ENCODE data around the gene MAGI2.

GRCh38 chr7:78487464-78487863, 966.0 kb downstream of the MAGI2 start:
- TF ChIP-seq CTCF (IDR thresholded peaks at IDR 0.05) (no peak), POLR2A (IDR thresholded peaks at IDR 0.05) (no peak), POLR2AphosphoS5 (IDR thresholded peaks at IDR 0.05) (no peak)

Data from suprapubic skin (tissue), 4 donors.